ENCODE results near the gene ATP10B.

Gene ATP10B

GRCh38 chr5:160792732-160793529, 59.1 kb downstream of the ATP10B start:
- no peak for DNase-seq (ENCODE audit: low read depth)
- no peak for TF ChIP-seq CTCF (conservative IDR thresholded peaks at IDR 0.05; ENCODE audit: low read depth, low read length)
- H3K4me3 ChIP-seq (ENCODE audit: low read length), result no peak overlapping the region

GRCh38 chr5:160792281-160792680, 59.7 kb downstream of the ATP10B start:
- no peak overlapping the region for H3K4me3 ChIP-seq (ENCODE audit: low read length)
- no peak for TF ChIP-seq CTCF (conservative IDR thresholded peaks at IDR 0.05; ENCODE audit: low read depth, low read length)
- DNase-seq (ENCODE audit: low read depth), result no peak

- TF ChIP-seq CTCF (conservative IDR thresholded peaks at IDR 0.05; ENCODE audit: low read depth, low read length), result no peak
- DNase-seq (ENCODE audit: low read depth), result no peak
- H3K4me3 ChIP-seq (ENCODE audit: low read length), result no peak overlapping the region
Observed at GRCh38 chr5:160789219-160789859, 62.7 kb downstream of the ATP10B start.

- no peak for TF ChIP-seq CTCF (conservative IDR thresholded peaks at IDR 0.05; ENCODE audit: low read depth, low read length)
- no peak for DNase-seq (ENCODE audit: low read depth)
- no peak overlapping the region for H3K4me3 ChIP-seq (ENCODE audit: low read length)
Observed at GRCh38 chr5:160788102-160788660, 63.8 kb downstream of the ATP10B start.

GRCh38 chr5:160787240-160787639, 64.8 kb downstream of the ATP10B start:
- no peak for DNase-seq (ENCODE audit: low read depth)
- no peak overlapping the region for H3K4me3 ChIP-seq (ENCODE audit: low read length)
- peak; percentile 52 for TF ChIP-seq CTCF (conservative IDR thresholded peaks at IDR 0.05; ENCODE audit: low read depth, low read length)

- no peak for DNase-seq (ENCODE audit: low read depth)
- no peak for TF ChIP-seq CTCF (conservative IDR thresholded peaks at IDR 0.05; ENCODE audit: low read depth, low read length)
- H3K4me3 ChIP-seq (ENCODE audit: low read length), result no peak overlapping the region
Observed at GRCh38 chr5:160774666-160775315, 77.2 kb downstream of the ATP10B start.
